Tibial artery (tissue), 4 donors: Measurements from ENCODE around the gene CAV3.

Experiments used
- DNase-seq, 2 donors: peaks; one replicate each; pipeline ENCODE4 v3.0.0-alpha.2; 2019
- H3K27ac ChIP-seq, 2 donors: fragments of 200-600 bp; sonication (generic) in 1 of 2; 1 replicate in 1 of 2; 2 replicates in 1 of 2; pipeline ENCODE4 v1.5.1; 2018 to 2019; ENCODE audit warnings: mild to moderate bottlenecking in 1 of 2
- H3K27me3 ChIP-seq, 2 donors: fragments of 200-600 bp; sonication (generic) in 1 of 2; one replicate each; pipeline versions ENCODE4 v1.5.1 to v1.6.0; 2016 to 2019
- H3K36me3 ChIP-seq, 3 donors: fragments of 200-600 bp; sonication (generic) in 2 of 3; one replicate each; pipeline ENCODE4 v1.5.1; 2016 to 2019; ENCODE audit warnings: mild to moderate bottlenecking in 2 of 3
- H3K4me1 ChIP-seq, 4 donors: fragments of 200-600 bp; sonication (generic) in 2 of 4; 1 replicate in 3 of 4; 2 replicates in 1 of 4; pipeline ENCODE4 v1.5.1; 2016 to 2019
- H3K4me3 ChIP-seq, 2 donors: fragments of 200-600 bp; sonication (generic) in 1 of 2; 1 replicate in 1 of 2; 2 replicates in 1 of 2; pipeline ENCODE4 v1.5.1; 2018 to 2019; ENCODE audit warnings: mild to moderate bottlenecking in 2 of 2
- H3K9me3 ChIP-seq, 3 donors: fragments of 200-600 bp; sonication (generic) in 1 of 3; one replicate each; pipeline ENCODE4 v1.5.1; 2016 to 2019
- CTCF ChIP-seq, 2 experiments: fragments of 200-600 bp in 1 of 2; fragments of 450-650 bp in 1 of 2; IDR thresholded peaks; one replicate each; pipeline ENCODE4 v1.5.1; 2017 to 2019; ENCODE audit warnings: antibody characterized with exemption in 2 of 2, mild to moderate bottlenecking in 1 of 2, moderate library complexity in 1 of 2
- intact Hi-C: fragments of 100-400 bp; cut with DNase I; formaldehyde crosslinking; loops from one replicate; pipeline ENCODE4 v1.15.0; 2023; ENCODE audit warnings: low total_unique reads

Gene CAV3

GRCh38 chr3:8776406-8776805, 42.8 kb downstream of the CAV3 start:
- Histone ChIP-seq H3K4me1 (no peaks in the 10 kb centered on the region), H3K9me3 (no peaks in the 10 kb centered on the region), H3K27ac (no peak overlapping the region), H3K4me3 (no peak overlapping the region), H3K27me3 (peaks cover 0 to 10% of the 10 kb centered on the region in 2 donors), H3K36me3 (no peaks in the 10 kb centered on the region)
- intact Hi-C loops: no loop called here
- TF ChIP-seq CTCF (IDR thresholded peaks at IDR 0.05): no peak
- DNase-seq: no peak

- H3K36me3 ChIP-seq: no peaks in the 10 kb centered on the region
- no peak for TF ChIP-seq CTCF (IDR thresholded peaks at IDR 0.05)
- no peak overlapping the region for H3K4me3 ChIP-seq
- peaks cover 0 to 10% of the 10 kb centered on the region in 2 donors for H3K27me3 ChIP-seq
- intact Hi-C loops: no loop called here
- no peak for DNase-seq
- no peaks in the 10 kb centered on the region for H3K9me3 ChIP-seq
- no peaks in the 10 kb centered on the region for H3K4me1 ChIP-seq
- no peak overlapping the region for H3K27ac ChIP-seq
Observed at GRCh38 chr3:8777201-8777977, 43.8 kb downstream of the CAV3 start.

GRCh38 chr3:8777978-8778267, 44.3 kb downstream of the CAV3 start:
- no peak overlapping the region for H3K27ac ChIP-seq
- intact Hi-C loops: no loop called here
- no peaks in the 10 kb centered on the region for H3K4me1 ChIP-seq
- TF ChIP-seq CTCF (IDR thresholded peaks at IDR 0.05): no peak
- H3K36me3 ChIP-seq: no peaks in the 10 kb centered on the region
- H3K27me3 ChIP-seq: peaks cover 0 to 10% of the 10 kb centered on the region in 2 donors
- no peaks in the 10 kb centered on the region for H3K9me3 ChIP-seq
- no peak for DNase-seq
- H3K4me3 ChIP-seq: no peak overlapping the region

GRCh38 chr3:8778475-8778874, 44.9 kb downstream of the CAV3 start:
- no peak for DNase-seq
- no peak overlapping the region for H3K4me3 ChIP-seq
- H3K4me1 ChIP-seq: no peaks in the 10 kb centered on the region
- H3K9me3 ChIP-seq: no peaks in the 10 kb centered on the region
- TF ChIP-seq CTCF (IDR thresholded peaks at IDR 0.05): no peak
- no peak overlapping the region for H3K27ac ChIP-seq
- intact Hi-C loops: no loop called here
- no peaks in the 10 kb centered on the region for H3K36me3 ChIP-seq
- peaks cover 0 to 10% of the 10 kb centered on the region in 2 donors for H3K27me3 ChIP-seq

GRCh38 chr3:8780279-8780678, 46.7 kb downstream of the CAV3 start:
- Histone ChIP-seq H3K27ac (no peak overlapping the region), H3K36me3 (no peaks in the 10 kb centered on the region), H3K9me3 (no peaks in the 10 kb centered on the region), H3K27me3 (peaks cover 0 to 10% of the 10 kb centered on the region in 2 donors), H3K4me1 (no peaks in the 10 kb centered on the region), H3K4me3 (no peak overlapping the region)
- intact Hi-C loops: no loop called here
- TF ChIP-seq CTCF (IDR thresholded peaks at IDR 0.05): no peak
- no peak for DNase-seq
